Panc1 (cell line): ENCODE results near the gene ABL1. TPM values are rescaled to one million over a fixed set of nuclear protein-coding genes. Genes with fewer than 3 reads are reported as not detected.

Experiments used
- ATAC-seq: fragments of 200-7000 bp; cut with Tn5 transposase; 2 replicates; pipeline ENCODE4 v1.9.1; 2020; ENCODE audit warnings: mild to moderate bottlenecking, moderate library complexity
- BruUV-seq: library from RNA; stranded (reverse); fragments of 400-500 nt; replicated peaks from 2 replicates; lab custom pipeline; 2021; lab: Mats Ljungman, UMichigan
- CTCF ChIA-PET: fragments of 300-600 bp; sonication (Branson Sonifier 250); formaldehyde crosslinking; loops from one replicate; lab custom pipeline; 2022; ENCODE audit warnings: antibody characterized with exemption; lab: Charles Lee
- POLR2A ChIA-PET: fragments of 300-600 bp; sonication (Branson Sonifier 250); formaldehyde crosslinking; loops from one replicate; lab custom pipeline; 2022; ENCODE audit warnings: antibody characterized with exemption; lab: Charles Lee
- DNase-seq: peaks from one replicate; pipeline ENCODE4 v3.0.0-alpha.2; 2010; ENCODE audit warnings: low read depth, low spot score
- H3K27ac ChIP-seq: 2 replicates; pipeline ENCODE4 v1.5.1; 2011; ENCODE audit warnings: mild to moderate bottlenecking, low read length, inconsistent platforms
- H3K27me3 ChIP-seq: fragments of 200-500 bp; sonication (Bioruptor generic); 2 replicates; pipeline ENCODE4 v1.6.0; 2014; ENCODE audit warnings: low read length, inconsistent platforms; ENCODE audit not compliant: control insufficient read depth, insufficient read depth
- H3K36me3 ChIP-seq: fragments of 200-500 bp; sonication (Bioruptor generic); 2 replicates; pipeline ENCODE4 v1.5.1; 2014; ENCODE audit warnings: inconsistent platforms, mild to moderate bottlenecking, low read length, moderate library complexity; ENCODE audit not compliant: control insufficient read depth, insufficient read depth
- H3K4me1 ChIP-seq: 2 replicates; pipeline ENCODE4 v1.5.1; 2011; ENCODE audit warnings: inconsistent platforms, mild to moderate bottlenecking, low read length, moderate library complexity; ENCODE audit not compliant: control insufficient read depth, insufficient read depth
- H3K4me3 ChIP-seq, 2 experiments: 2 replicates each; pipeline ENCODE4 v1.5.1; 2011 to 2012; ENCODE audit warnings: low read depth in 2 of 2, low read length in 2 of 2, mild to moderate bottlenecking in 2 of 2, inconsistent platforms in 1 of 2, moderate library complexity in 1 of 2
- H3K9me3 ChIP-seq: fragments of 200-500 bp; sonication (Bioruptor generic); 2 replicates; pipeline ENCODE4 v1.5.1; 2014; ENCODE audit warnings: low read depth, mild to moderate bottlenecking, inconsistent platforms, low read length, moderate library complexity; ENCODE audit not compliant: control insufficient read depth, insufficient read depth
- POLR2AphosphoS5 ChIP-seq: IDR thresholded peaks from 2 replicates; pipeline ENCODE4 v1.6.1; 2012; ENCODE audit warnings: mild to moderate bottlenecking, low read depth, low read length, moderate library complexity
- SIN3A ChIP-seq: IDR thresholded peaks from 2 replicates; pipeline ENCODE4 v1.6.1; 2012; ENCODE audit warnings: low read depth, mild to moderate bottlenecking, low read length, moderate library complexity, borderline replicate concordance; ENCODE audit not compliant: insufficient read depth
- TCF7L2 ChIP-seq: IDR thresholded peaks from 2 replicates; pipeline ENCODE4 v1.6.1; 2011; ENCODE audit warnings: mild to moderate bottlenecking, low read depth, low read length, inconsistent platforms
- in situ Hi-C: cut with HindIII; loops from 2 replicates; pipeline ENCODE4 v1.10.0; 2016; ENCODE audit warnings: low sequenced_read_pairs, low pct_unique_long_range_greater_than_20kb
- intact Hi-C: fragments of 100-400 bp; cut with micrococcal nuclease; formaldehyde crosslinking; loops from one replicate; pipeline ENCODE4 v1.10.0; 2022; ENCODE audit not compliant: unreplicated experiment
- total RNA-seq: library from RNA; stranded (reverse); gene quantifications from one replicate; pipeline ENCODE4 v1.2.1, GENCODE V29; 2021; ENCODE audit not compliant: unreplicated experiment
- TF ChIP-seq, protein P1 (sequence below), 2 experiments: IDR thresholded peaks; 2 replicates each; pipeline ENCODE4 v1.6.1; 2011 to 2012; ENCODE audit warnings: low read depth in 2 of 2, control low read depth in 1 of 2, low read length in 1 of 2, mild to moderate bottlenecking in 1 of 2, moderate library complexity in 1 of 2; ENCODE audit not compliant: insufficient read depth in 1 of 2
- TF ChIP-seq, protein P2 (sequence below): fragments of 450-650 bp; IDR thresholded peaks from 2 replicates; pipeline ENCODE4 v1.5.1; 2017; ENCODE audit warnings: mild to moderate bottlenecking

The ABL1 gene
- total RNA-seq, 1 experiment from 2014 or later: 48.4 TPM

DNA sequence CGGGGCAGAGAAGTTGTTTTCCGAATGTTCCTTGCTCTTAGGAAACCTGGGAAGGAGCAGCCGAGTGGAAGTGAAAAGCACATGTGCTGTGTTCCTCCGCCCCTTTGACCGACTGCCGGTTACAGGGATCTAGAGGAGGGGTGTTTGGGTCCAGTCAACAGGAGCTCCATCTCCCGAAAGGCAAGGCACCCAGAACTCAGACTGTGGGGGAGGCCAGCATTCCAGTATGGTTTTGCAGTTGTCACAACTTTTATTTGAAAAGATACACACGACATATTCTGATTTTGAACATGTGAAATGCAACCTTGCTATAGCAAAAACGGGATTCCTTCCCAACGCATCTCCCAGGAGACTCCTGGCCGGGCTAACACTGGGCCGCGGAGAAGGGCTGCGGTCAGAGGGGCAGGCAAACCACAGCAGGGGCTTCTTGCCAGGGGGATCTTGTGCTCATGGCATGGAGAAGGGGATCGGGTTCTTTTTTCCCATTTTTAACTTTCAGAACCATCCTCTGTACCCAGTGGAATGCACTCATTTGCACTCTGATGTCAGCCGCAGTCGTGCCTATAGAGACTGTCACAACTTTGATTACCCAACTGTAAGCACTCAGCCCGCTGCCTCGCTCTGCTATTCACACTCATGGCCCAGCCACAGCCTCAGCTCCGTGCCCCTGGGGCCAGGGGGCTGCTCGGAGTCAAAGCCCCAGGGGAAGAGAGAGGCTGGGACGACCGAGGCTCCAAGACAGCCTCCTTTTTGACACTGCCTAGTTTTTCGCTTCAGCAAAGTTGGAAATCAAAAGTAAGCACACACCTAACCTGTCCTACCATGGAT, 57.6 kb downstream of the ABL1 start:
- intact Hi-C loops: loop anchor here (10.0 kb wide), 1 partner anchor 52 kb away; no protein-coding TSS in a partner anchor
- ATAC-seq: no peak

DNA sequence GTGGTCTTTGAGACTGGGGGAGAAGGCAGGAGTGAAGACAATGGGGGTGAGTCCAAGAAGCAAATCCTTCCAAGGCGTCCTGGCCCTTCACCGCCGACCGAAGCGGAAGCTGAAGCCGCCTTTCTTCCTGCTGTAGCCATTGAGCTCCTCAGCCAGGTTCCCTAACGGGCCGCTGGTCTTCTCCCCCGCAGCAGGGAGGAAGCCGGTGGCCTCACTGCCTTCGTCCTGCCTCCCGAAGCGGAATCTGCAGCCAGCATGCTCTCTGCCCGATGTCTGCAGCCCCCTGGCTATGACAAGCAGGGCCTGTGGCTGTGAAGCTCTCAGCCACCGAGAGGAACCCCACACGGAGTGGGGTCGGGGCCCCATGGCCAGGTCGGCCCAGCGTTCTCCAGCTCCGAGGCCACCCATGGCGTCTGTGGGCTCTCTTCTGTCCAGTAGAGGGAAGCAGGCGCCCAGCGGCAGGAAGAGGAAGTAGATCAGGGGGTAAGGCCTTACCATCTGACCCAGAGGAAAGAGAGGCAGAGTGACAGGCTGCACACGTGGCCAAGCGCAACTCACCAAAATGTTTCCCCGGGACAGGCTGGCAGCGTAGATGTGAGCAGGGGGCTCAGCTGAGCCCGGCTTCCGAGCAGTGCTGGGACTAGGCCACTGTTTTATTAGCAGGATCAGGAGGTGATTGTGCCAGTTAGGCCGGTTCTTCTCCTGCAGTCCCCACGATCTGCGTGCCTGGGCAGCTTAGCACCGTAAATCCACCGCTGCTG, 58.5 kb downstream of the ABL1 start:
- no peaks in the 10 kb centered on the region for H3K36me3 ChIP-seq
- TF ChIP-seq SIN3A (no peak), POLR2AphosphoS5 (no peak), TCF7L2 (no peak)
- TF ChIP-seq, protein P1, sequence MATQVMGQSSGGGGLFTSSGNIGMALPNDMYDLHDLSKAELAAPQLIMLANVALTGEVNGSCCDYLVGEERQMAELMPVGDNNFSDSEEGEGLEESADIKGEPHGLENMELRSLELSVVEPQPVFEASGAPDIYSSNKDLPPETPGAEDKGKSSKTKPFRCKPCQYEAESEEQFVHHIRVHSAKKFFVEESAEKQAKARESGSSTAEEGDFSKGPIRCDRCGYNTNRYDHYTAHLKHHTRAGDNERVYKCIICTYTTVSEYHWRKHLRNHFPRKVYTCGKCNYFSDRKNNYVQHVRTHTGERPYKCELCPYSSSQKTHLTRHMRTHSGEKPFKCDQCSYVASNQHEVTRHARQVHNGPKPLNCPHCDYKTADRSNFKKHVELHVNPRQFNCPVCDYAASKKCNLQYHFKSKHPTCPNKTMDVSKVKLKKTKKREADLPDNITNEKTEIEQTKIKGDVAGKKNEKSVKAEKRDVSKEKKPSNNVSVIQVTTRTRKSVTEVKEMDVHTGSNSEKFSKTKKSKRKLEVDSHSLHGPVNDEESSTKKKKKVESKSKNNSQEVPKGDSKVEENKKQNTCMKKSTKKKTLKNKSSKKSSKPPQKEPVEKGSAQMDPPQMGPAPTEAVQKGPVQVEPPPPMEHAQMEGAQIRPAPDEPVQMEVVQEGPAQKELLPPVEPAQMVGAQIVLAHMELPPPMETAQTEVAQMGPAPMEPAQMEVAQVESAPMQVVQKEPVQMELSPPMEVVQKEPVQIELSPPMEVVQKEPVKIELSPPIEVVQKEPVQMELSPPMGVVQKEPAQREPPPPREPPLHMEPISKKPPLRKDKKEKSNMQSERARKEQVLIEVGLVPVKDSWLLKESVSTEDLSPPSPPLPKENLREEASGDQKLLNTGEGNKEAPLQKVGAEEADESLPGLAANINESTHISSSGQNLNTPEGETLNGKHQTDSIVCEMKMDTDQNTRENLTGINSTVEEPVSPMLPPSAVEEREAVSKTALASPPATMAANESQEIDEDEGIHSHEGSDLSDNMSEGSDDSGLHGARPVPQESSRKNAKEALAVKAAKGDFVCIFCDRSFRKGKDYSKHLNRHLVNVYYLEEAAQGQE (IDR thresholded peaks at IDR 0.05; ENCODE audit: insufficient read depth in 1 of 2, low read depth in 2 of 2, low read length in 1 of 2): no peak
- TF ChIP-seq, protein P2, sequence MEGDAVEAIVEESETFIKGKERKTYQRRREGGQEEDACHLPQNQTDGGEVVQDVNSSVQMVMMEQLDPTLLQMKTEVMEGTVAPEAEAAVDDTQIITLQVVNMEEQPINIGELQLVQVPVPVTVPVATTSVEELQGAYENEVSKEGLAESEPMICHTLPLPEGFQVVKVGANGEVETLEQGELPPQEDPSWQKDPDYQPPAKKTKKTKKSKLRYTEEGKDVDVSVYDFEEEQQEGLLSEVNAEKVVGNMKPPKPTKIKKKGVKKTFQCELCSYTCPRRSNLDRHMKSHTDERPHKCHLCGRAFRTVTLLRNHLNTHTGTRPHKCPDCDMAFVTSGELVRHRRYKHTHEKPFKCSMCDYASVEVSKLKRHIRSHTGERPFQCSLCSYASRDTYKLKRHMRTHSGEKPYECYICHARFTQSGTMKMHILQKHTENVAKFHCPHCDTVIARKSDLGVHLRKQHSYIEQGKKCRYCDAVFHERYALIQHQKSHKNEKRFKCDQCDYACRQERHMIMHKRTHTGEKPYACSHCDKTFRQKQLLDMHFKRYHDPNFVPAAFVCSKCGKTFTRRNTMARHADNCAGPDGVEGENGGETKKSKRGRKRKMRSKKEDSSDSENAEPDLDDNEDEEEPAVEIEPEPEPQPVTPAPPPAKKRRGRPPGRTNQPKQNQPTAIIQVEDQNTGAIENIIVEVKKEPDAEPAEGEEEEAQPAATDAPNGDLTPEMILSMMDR: no peak
- intact Hi-C loops: loop anchor here (10.0 kb wide), 1 partner anchor 51 kb away; no protein-coding TSS in a partner anchor
- DNase-seq (no peak), ATAC-seq (peak; percentile 31; the same call in 1 of the 2 replicates)
- no peaks in the 10 kb centered on the region for H3K4me1 ChIP-seq
- no peak overlapping the region for H3K4me3 ChIP-seq
- H3K27ac ChIP-seq: no peak overlapping the region
- CTCF ChIA-PET: interaction anchor here (0.7 to 1.2 kb wide), 2 partner anchors 105 to 237 kb away, joined by 3 read pairs; no protein-coding TSS in a partner anchor
- in situ Hi-C loops: no loop called here
- POLR2A ChIA-PET: no interaction called here
- H3K9me3 ChIP-seq: no peaks in the 10 kb centered on the region
- BruUV-seq: no TSS peak
- no peaks in the 10 kb centered on the region for H3K27me3 ChIP-seq

More for the DNA sequence above, 57.6 kb downstream of the ABL1 start:
- POLR2A ChIA-PET: no interaction called here
- Histone ChIP-seq H3K4me1 (no peaks in the 10 kb centered on the region), H3K4me3 (no peak overlapping the region), H3K9me3 (no peaks in the 10 kb centered on the region), H3K27me3 (no peaks in the 10 kb centered on the region), H3K27ac (no peak overlapping the region), H3K36me3 (no peaks in the 10 kb centered on the region)
- in situ Hi-C loops: no loop called here
- no TSS peak for BruUV-seq
- TF ChIP-seq SIN3A (no peak), TCF7L2 (no peak), POLR2AphosphoS5 (no peak)
- TF ChIP-seq, protein P1 (IDR thresholded peaks at IDR 0.05; ENCODE audit: insufficient read depth in 1 of 2, low read depth in 2 of 2, low read length in 1 of 2): no peak
- TF ChIP-seq, protein P2: no peak
- DNase-seq: no peak
- CTCF ChIA-PET: interaction anchor here (0.7 kb wide), 1 partner anchor 236 kb away, joined by 3 read pairs; no protein-coding TSS in a partner anchor
